RWPE2 (cell line): ENCODE measurements around the gene POLD4.

Source experiments
- ATAC-seq: fragments of 200-7000 bp; cut with Tn5 transposase; 3 replicates; pipeline ENCODE4 v1.9.1; 2021; ENCODE audit warnings: low read depth
- DNase-seq: peaks from one replicate; pipeline ENCODE4 v3.0.0-alpha.2; 2020; ENCODE audit warnings: low spot score
- H3K27ac ChIP-seq: fragments of 450-650 bp; 2 replicates; pipeline ENCODE4 v1.5.1; 2017; ENCODE audit warnings: mild to moderate bottlenecking; ENCODE audit not compliant: poor library complexity, severe bottlenecking
- H3K27me3 ChIP-seq: fragments of 250-450 bp; sonication (Bioruptor Pico); 2 replicates; pipeline ENCODE4 v1.5.1; 2021; ENCODE audit warnings: mild to moderate bottlenecking, moderate library complexity; ENCODE audit not compliant: insufficient read depth, poor library complexity, severe bottlenecking
- H3K36me3 ChIP-seq: fragments of 250-450 bp; sonication (Bioruptor Pico); 2 replicates; pipeline ENCODE4 v1.5.1; 2020; ENCODE audit warnings: low read depth, mild to moderate bottlenecking, moderate library complexity
- H3K4me1 ChIP-seq: fragments of 250-450 bp; sonication (Bioruptor Pico); 2 replicates; pipeline ENCODE4 v1.5.1; 2021; ENCODE audit warnings: mild to moderate bottlenecking, moderate library complexity; ENCODE audit not compliant: insufficient read depth, poor library complexity, severe bottlenecking
- H3K4me3 ChIP-seq: fragments of 250-450 bp; sonication (Bioruptor Pico); 2 replicates; pipeline ENCODE4 v1.5.1; 2021; ENCODE audit warnings: mild to moderate bottlenecking, moderate library complexity; ENCODE audit not compliant: severe bottlenecking
- H3K9me3 ChIP-seq: fragments of 250-450 bp; sonication (Bioruptor Pico); 2 replicates; pipeline ENCODE4 v1.5.1; 2021; ENCODE audit warnings: mild to moderate bottlenecking, moderate library complexity; ENCODE audit not compliant: severe bottlenecking
- TF ChIP-seq, protein P1 (sequence below): fragments of 450-650 bp; IDR thresholded peaks from one replicate; pipeline ENCODE4 v1.5.1; 2017; ENCODE audit warnings: mild to moderate bottlenecking, moderate library complexity; ENCODE audit not compliant: poor library complexity, severe bottlenecking

The POLD4 gene

GRCh38 chr11:67400251-67400941 lies 47.0 kb upstream of the POLD4 start:
- ATAC-seq = no peak
- TF ChIP-seq, protein P1, sequence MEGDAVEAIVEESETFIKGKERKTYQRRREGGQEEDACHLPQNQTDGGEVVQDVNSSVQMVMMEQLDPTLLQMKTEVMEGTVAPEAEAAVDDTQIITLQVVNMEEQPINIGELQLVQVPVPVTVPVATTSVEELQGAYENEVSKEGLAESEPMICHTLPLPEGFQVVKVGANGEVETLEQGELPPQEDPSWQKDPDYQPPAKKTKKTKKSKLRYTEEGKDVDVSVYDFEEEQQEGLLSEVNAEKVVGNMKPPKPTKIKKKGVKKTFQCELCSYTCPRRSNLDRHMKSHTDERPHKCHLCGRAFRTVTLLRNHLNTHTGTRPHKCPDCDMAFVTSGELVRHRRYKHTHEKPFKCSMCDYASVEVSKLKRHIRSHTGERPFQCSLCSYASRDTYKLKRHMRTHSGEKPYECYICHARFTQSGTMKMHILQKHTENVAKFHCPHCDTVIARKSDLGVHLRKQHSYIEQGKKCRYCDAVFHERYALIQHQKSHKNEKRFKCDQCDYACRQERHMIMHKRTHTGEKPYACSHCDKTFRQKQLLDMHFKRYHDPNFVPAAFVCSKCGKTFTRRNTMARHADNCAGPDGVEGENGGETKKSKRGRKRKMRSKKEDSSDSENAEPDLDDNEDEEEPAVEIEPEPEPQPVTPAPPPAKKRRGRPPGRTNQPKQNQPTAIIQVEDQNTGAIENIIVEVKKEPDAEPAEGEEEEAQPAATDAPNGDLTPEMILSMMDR = no peak
- Histone ChIP-seq H3K4me3 (peak overlapping the region; percentile 78), H3K27me3 (no peaks in the 10 kb centered on the region), H3K9me3 (no peaks in the 10 kb centered on the region), H3K36me3 (peaks cover 41% of the 10 kb centered on the region), H3K27ac (peak overlapping the region; percentile 80), H3K4me1 (no peaks in the 10 kb centered on the region)
- no peak for DNase-seq

DNA sequence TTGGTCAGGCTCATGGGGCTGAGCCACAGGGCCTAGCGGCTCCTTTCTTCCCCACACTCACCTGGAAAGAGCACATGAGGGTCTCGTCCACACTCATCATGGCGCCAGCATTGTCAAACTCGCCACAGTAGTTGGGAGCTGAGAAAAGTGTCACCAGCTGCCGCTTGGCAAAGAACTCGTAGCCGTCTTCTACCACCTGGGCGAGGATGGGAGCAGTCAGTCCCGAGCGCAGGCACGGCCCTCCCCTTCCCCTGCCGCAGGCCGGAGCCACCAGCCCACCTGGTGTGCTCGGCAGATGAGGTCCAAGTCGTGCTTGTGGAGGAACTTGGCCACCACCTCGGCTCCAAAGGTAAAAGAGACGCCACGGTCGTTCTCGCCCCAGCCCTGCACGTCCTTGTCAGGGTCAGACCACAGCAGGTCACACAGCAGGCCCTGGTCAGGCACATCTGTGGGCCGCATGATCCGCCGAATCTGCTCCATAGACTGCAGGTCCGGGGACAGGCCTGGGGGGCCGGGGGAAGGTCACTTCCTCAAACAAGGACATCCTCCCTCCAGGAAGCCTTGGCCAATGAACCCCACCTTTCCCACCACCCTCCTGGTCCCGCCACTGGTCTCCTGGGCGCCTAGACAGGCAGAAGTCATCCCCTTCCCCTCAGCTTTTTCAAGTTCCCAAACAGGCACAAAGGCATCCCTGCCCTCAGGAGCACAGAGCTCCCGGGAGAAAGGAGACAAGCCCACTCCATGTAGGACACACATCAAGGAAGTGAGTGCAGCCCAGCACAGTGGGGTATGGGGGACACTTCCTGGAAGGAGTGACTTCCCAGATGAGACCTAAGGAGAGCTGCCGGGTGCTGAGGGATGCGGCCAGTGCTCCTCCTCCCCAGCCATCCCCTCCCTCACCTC lies 45.6 kb upstream of the POLD4 start:
- no peak for ATAC-seq
- H3K9me3 ChIP-seq = no peaks in the 10 kb centered on the region
- no peak overlapping the region for H3K27ac ChIP-seq
- TF ChIP-seq, protein P1 = no peak
- no peaks in the 10 kb centered on the region for H3K27me3 ChIP-seq
- peaks cover 44% of the 10 kb centered on the region for H3K36me3 ChIP-seq
- no peak for DNase-seq
- H3K4me1 ChIP-seq = no peaks in the 10 kb centered on the region
- H3K4me3 ChIP-seq = no peak overlapping the region

GRCh38 chr11:67397986-67398660 lies 44.8 kb upstream of the POLD4 start:
- TF ChIP-seq, protein P1 = no peak
- no peak for ATAC-seq
- H3K4me1 ChIP-seq = no peaks in the 10 kb centered on the region
- DNase-seq = no peak
- no peaks in the 10 kb centered on the region for H3K27me3 ChIP-seq
- H3K9me3 ChIP-seq = no peaks in the 10 kb centered on the region
- no peak overlapping the region for H3K4me3 ChIP-seq
- no peak overlapping the region for H3K27ac ChIP-seq
- peaks cover 52% of the 10 kb centered on the region for H3K36me3 ChIP-seq

DNA sequence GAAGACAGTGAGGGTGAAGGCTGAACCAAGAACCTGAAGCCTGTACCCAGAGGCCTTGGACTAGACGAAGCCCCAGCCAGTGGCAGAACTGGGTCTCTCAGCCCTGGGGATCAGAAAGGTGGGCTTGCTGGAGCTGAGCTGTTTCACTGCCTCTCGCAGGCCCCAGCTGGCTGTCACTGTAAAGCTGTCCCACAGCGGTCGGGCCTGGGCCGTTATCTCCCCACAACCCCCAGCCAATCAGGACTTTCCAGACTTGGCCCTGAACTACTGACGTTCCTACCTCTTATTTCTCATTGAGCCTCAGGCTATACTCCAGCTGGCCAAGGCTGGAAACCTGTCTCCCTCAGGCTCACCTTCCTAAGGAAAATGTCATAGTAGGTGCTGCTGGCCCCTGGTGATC lies 44.2 kb upstream of the POLD4 start:
- DNase-seq = no peak
- H3K9me3 ChIP-seq = no peaks in the 10 kb centered on the region
- peaks cover 52% of the 10 kb centered on the region for H3K36me3 ChIP-seq
- H3K4me3 ChIP-seq = no peak overlapping the region
- no peaks in the 10 kb centered on the region for H3K4me1 ChIP-seq
- H3K27me3 ChIP-seq = no peaks in the 10 kb centered on the region
- TF ChIP-seq, protein P1 = no peak
- no peak for ATAC-seq
- H3K27ac ChIP-seq = no peak overlapping the region
